Sigmoid colon (tissue), 7 donors: Measurements from ENCODE around the gene RPTOR. TPM values are rescaled to one million over a fixed set of nuclear protein-coding genes. Genes with fewer than 3 reads are reported as not detected.

Source experiments
- DNase-seq: peaks from one replicate; pipeline ENCODE4 v3.0.0-alpha.2; 2019
- H3K27ac ChIP-seq, 4 donors: fragments of 200-600 bp; sonication (generic); one replicate each; pipeline ENCODE4 v1.5.1; 2016 to 2019; ENCODE audit warnings: mild to moderate bottlenecking in 1 of 4
- H3K27me3 ChIP-seq, 3 donors: fragments of 200-600 bp; sonication (generic); one replicate each; pipeline ENCODE4 v1.5.1; 2019; ENCODE audit warnings: mild to moderate bottlenecking in 1 of 3
- H3K36me3 ChIP-seq, 4 donors: fragments of 200-600 bp; sonication (generic); one replicate each; pipeline ENCODE4 v1.5.1; 2016 to 2019
- H3K4me1 ChIP-seq, 4 donors: fragments of 200-600 bp; sonication (generic); one replicate each; pipeline ENCODE4 v1.5.1; 2017 to 2019
- H3K4me3 ChIP-seq, 4 donors: fragments of 200-600 bp; sonication (generic); one replicate each; pipeline ENCODE4 v1.5.1; 2017 to 2019; ENCODE audit warnings: mild to moderate bottlenecking in 2 of 4, moderate library complexity in 1 of 4
- H3K9me3 ChIP-seq, 4 donors: fragments of 200-600 bp in 3 of 4; sonication (generic) in 3 of 4; one replicate each; pipeline versions ENCODE4 v1.5.1 to v1.6.1; 2013 to 2019
- CTCF ChIP-seq, 4 experiments: fragments of 450-650 bp in 3 of 4; fragments of 200-600 bp in 1 of 4; IDR thresholded peaks; one replicate each; pipeline ENCODE4 v1.5.1; 2016 to 2019; ENCODE audit warnings: antibody characterized with exemption in 4 of 4, mild to moderate bottlenecking in 3 of 4, moderate library complexity in 2 of 4
- EP300 ChIP-seq, 4 donors: sonication (generic); formaldehyde crosslinking; IDR thresholded peaks; one replicate each; pipeline ENCODE4 v1.6.1; 2017; ENCODE audit warnings: antibody characterized with exemption in 4 of 4
- POLR2A ChIP-seq, 2 donors: fragments of 450-650 bp; IDR thresholded peaks; one replicate each; pipeline ENCODE4 v1.6.1; 2016; ENCODE audit warnings: antibody characterized with exemption in 2 of 2, mild to moderate bottlenecking in 2 of 2, moderate library complexity in 2 of 2
- POLR2AphosphoS5 ChIP-seq, 4 donors: sonication (generic); formaldehyde crosslinking; IDR thresholded peaks; one replicate each; pipeline ENCODE4 v1.6.1; 2017; ENCODE audit warnings: antibody characterized with exemption in 4 of 4
- WGBS, 2 donors: extraction: QIAGEN DNeasy Blood & Tissue Kit; methylation state at CpG; one replicate each; pipeline ENCODE4 v1.1.7; 2013; 5-methylcytosine and 5-hydroxymethylcytosine counted together
- intact Hi-C: fragments of 100-400 bp; cut with DNase I; formaldehyde crosslinking; loops from one replicate; pipeline ENCODE4 v1.15.1; 2023
- polyA plus RNA-seq, 3 donors: library from polyadenylated mRNA; stranded (reverse); fragments of 200-250 nt; gene quantifications; one replicate each; pipeline ENCODE4 v1.2.3, GENCODE V29; 2013
- total RNA-seq, 4 donors: library from RNA; depleted of rRNA; stranded (reverse); fragments of >200 nt; gene quantifications; one replicate each; pipeline ENCODE4 v1.1.0, GENCODE V29; 2016
- donor health status: healthy with polysubstance abuse.
- donor health status: Bipolar disorder and iron deficiency.
- donor health status: healthy.

Gene RPTOR
- total and polyA plus RNA-seq, 7 donors, result 3.7 to 68.7 (median 22.9) TPM

- H3K27ac ChIP-seq, result no peak overlapping the region
- H3K27me3 ChIP-seq, result no peaks in the 10 kb centered on the region
- no peak for TF ChIP-seq EP300 (IDR thresholded peaks at IDR 0.05)
- TF ChIP-seq POLR2AphosphoS5 (IDR thresholded peaks at IDR 0.05), result no peak
- TF ChIP-seq CTCF (IDR thresholded peaks at IDR 0.05), result no peak
- TF ChIP-seq POLR2A (IDR thresholded peaks at IDR 0.05), result no peak
- no peak overlapping the region for H3K4me3 ChIP-seq
- H3K36me3 ChIP-seq, result no peaks in the 10 kb centered on the region
- H3K4me1 ChIP-seq, result peaks cover 0 to 25% (median 21%) of the 10 kb centered on the region in 4 donors
- DNase-seq, result no peak
- intact Hi-C loops, result no loop called here
- no peaks in the 10 kb centered on the region for H3K9me3 ChIP-seq
- 83 to 88% methylated on average over 11 of the region's 11 CpGs for WGBS, 2 donors
Observed at GRCh38 chr17:80665792-80666191, 121.2 kb downstream of the RPTOR start.

- no peak for DNase-seq
- no peak overlapping the region for H3K4me3 ChIP-seq
- no peak overlapping the region for H3K27ac ChIP-seq
- no peaks in the 10 kb centered on the region for H3K36me3 ChIP-seq
- H3K27me3 ChIP-seq, result no peaks in the 10 kb centered on the region
- TF ChIP-seq EP300 (IDR thresholded peaks at IDR 0.05) (no peak), POLR2AphosphoS5 (IDR thresholded peaks at IDR 0.05) (no peak), CTCF (IDR thresholded peaks at IDR 0.05) (no peak), POLR2A (IDR thresholded peaks at IDR 0.05) (no peak)
- intact Hi-C loops, result no loop called here
- no peaks in the 10 kb centered on the region for H3K9me3 ChIP-seq
- 96 to 98% methylated on average over 12 of the region's 12 CpGs for WGBS, 2 donors
- peaks cover 0 to 25% (median 21%) of the 10 kb centered on the region in 4 donors for H3K4me1 ChIP-seq
Observed at GRCh38 chr17:80666867-80667266, 122.2 kb downstream of the RPTOR start.

- no peak for DNase-seq
- 70 to 88% methylated on average over 12 of the region's 12 CpGs for WGBS, 2 donors
- intact Hi-C loops, result no loop called here
Observed at GRCh38 chr17:80667462-80668277, 123.0 kb downstream of the RPTOR start.

GRCh38 chr17:80668375-80669148 lies 123.9 kb downstream of the RPTOR start:
- 92 to 93% methylated on average over 20 of the region's 20 CpGs for WGBS, 2 donors
- TF ChIP-seq CTCF (IDR thresholded peaks at IDR 0.05) (no peak), POLR2AphosphoS5 (IDR thresholded peaks at IDR 0.05) (no peak), EP300 (IDR thresholded peaks at IDR 0.05) (no peak), POLR2A (IDR thresholded peaks at IDR 0.05) (no peak)
- Histone ChIP-seq H3K9me3 (no peaks in the 10 kb centered on the region), H3K4me1 (peaks cover 0 to 16% (median 15%) of the 10 kb centered on the region in 4 donors), H3K36me3 (no peaks in the 10 kb centered on the region), H3K27ac (no peak overlapping the region), H3K27me3 (no peaks in the 10 kb centered on the region), H3K4me3 (no peak overlapping the region)
- DNase-seq, result no peak
- intact Hi-C loops, result no loop called here

More at GRCh38 chr17:80667462-80668277, 123.0 kb downstream of the RPTOR start:
- Histone ChIP-seq H3K36me3 (no peaks in the 10 kb centered on the region), H3K4me1 (peaks cover 0 to 25% (median 21%) of the 10 kb centered on the region in 4 donors), H3K4me3 (no peak overlapping the region), H3K27ac (no peak overlapping the region), H3K9me3 (no peaks in the 10 kb centered on the region), H3K27me3 (no peaks in the 10 kb centered on the region)
- no peak for TF ChIP-seq CTCF (IDR thresholded peaks at IDR 0.05)
- no peak for TF ChIP-seq POLR2AphosphoS5 (IDR thresholded peaks at IDR 0.05)
- no peak for TF ChIP-seq POLR2A (IDR thresholded peaks at IDR 0.05)
- TF ChIP-seq EP300 (IDR thresholded peaks at IDR 0.05), result no peak
